ENCODE data around the gene RIPOR2.

Gene RIPOR2

DNA sequence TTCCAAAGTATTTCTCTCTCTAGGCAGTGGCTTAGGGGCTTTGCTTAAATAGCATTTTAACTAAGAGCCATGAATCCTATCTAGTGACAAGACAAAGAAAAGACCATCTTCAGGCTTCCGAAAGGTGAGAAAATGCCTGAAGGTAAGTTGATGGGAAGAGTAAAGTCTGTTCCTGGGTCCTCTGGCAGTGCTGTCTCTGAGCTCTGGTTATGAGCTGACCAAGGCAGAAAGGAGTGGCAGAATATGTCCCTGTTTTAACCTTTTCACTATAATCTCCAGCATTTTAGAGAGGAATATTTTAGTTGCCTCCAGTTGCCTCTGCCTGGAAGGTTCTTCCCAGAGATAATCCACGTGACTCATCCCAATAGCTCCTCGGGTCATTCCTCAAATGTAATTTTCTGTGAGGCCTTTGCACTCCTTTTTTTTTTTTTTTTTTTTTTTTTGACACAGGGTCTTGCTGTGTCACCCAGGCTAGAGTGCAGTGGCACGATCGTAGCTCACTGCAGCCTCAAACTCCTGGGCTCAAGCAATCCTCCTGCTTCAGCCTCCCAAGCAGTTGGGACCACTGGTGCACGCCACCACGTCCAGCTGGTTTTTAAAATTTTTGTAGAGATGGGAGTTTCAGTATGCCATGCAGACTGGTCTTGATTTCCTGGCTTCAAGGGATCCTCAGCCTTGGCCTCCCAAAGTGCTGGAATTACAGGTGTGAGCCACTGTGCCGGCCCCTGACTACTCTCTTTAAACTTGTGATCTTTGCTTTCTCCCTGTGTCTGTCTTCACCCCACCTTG, 133.3 kb downstream of the RIPOR2 start:
- no peak overlapping the region for H2AK5ac ChIP-seq (ENCODE audit: low read length)
- no peak overlapping the region for H3K9ac ChIP-seq (ENCODE audit: low read length)
- H2BK5ac ChIP-seq (ENCODE audit: low read length), result no peak overlapping the region
- H3K79me2 ChIP-seq (ENCODE audit: control insufficient read depth, insufficient read depth, low read length), result no peaks in the 10 kb centered on the region
- H3K4ac ChIP-seq (ENCODE audit: low read depth, low read length), result no peak overlapping the region
- no peak overlapping the region for H2BK15ac ChIP-seq (replicated peaks; ENCODE audit: low read depth)
- H3K79me1 ChIP-seq (ENCODE audit: low read length), result no peaks in the 10 kb centered on the region
- no peaks in the 10 kb centered on the region for H3K27me3 ChIP-seq (ENCODE audit: insufficient read depth, low read length, poor library complexity)
- peak overlapping the region; percentile 18 for H3K18ac ChIP-seq (ENCODE audit: low read length)
- H3K4me3 ChIP-seq (ENCODE audit: low read length), result no peak overlapping the region
- DNase-seq, result peak; percentile 49
- H3K36me3 ChIP-seq (ENCODE audit: control insufficient read depth, insufficient read depth, low read length), result no peaks in the 10 kb centered on the region
- no peak overlapping the region for H3K4me2 ChIP-seq (ENCODE audit: low read length)
- no peaks in the 10 kb centered on the region for H3K4me1 ChIP-seq (ENCODE audit: control insufficient read depth, low read depth, low read length)
- no peak overlapping the region for H2BK120ac ChIP-seq (ENCODE audit: low read depth, low read length)
- peak overlapping the region; percentile 13 for H4K8ac ChIP-seq (ENCODE audit: low read depth, low read length)
- H3K23ac ChIP-seq (ENCODE audit: low read length), result no peak overlapping the region
- no peak overlapping the region for H3K56ac ChIP-seq (ENCODE audit: low read length)
- no CpG with 5 or more reads among the region's 8 CpGs for WGBS (ENCODE audit: extremely low coverage, insufficient coverage, low lambda C conversion rate)
- H4K5ac ChIP-seq (ENCODE audit: low read length), result no peak overlapping the region
- H3K27ac ChIP-seq (ENCODE audit: low read depth, low read length), result no peak overlapping the region

DNA sequence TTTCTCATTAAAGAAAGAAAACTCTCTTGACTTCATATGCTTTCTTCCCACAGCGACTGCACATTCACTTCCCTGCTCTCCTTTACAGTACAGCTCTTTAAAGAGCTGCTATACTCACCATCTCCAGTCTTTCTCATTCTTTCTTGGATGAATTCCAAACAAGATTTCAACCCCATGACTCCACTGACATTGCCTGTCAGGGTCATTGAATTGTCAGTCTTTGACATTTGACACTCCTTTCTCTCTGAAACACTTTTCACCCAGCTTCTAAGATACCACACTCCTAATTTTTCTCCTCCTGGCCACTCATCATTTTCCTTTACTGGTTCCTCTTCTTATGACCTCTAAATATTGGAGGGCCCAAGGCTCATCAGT, 136.2 kb downstream of the RIPOR2 start:
- no peak overlapping the region for H2BK120ac ChIP-seq (ENCODE audit: low read depth, low read length)
- H3K4me3 ChIP-seq (ENCODE audit: low read length), result no peak overlapping the region
- no peaks in the 10 kb centered on the region for H3K4me1 ChIP-seq (ENCODE audit: control insufficient read depth, low read depth, low read length)
- H4K5ac ChIP-seq (ENCODE audit: low read length), result no peak overlapping the region
- DNase-seq, result no peak
- H3K79me2 ChIP-seq (ENCODE audit: control insufficient read depth, insufficient read depth, low read length), result no peaks in the 10 kb centered on the region
- no peak overlapping the region for H3K27ac ChIP-seq (ENCODE audit: low read depth, low read length)
- H3K27me3 ChIP-seq (ENCODE audit: insufficient read depth, low read length, poor library complexity), result no peaks in the 10 kb centered on the region
- no peak overlapping the region for H3K56ac ChIP-seq (ENCODE audit: low read length)
- H4K8ac ChIP-seq (ENCODE audit: low read depth, low read length), result no peak overlapping the region
- H2AK5ac ChIP-seq (ENCODE audit: low read length), result no peak overlapping the region
- H3K79me1 ChIP-seq (ENCODE audit: low read length), result no peaks in the 10 kb centered on the region
- H3K4ac ChIP-seq (ENCODE audit: low read depth, low read length), result no peak overlapping the region
- H3K9ac ChIP-seq (ENCODE audit: low read length), result no peak overlapping the region
- no peak overlapping the region for H2BK15ac ChIP-seq (replicated peaks; ENCODE audit: low read depth)
- H2BK5ac ChIP-seq (ENCODE audit: low read length), result no peak overlapping the region
- no peak overlapping the region for H3K18ac ChIP-seq (ENCODE audit: low read length)
- no peak overlapping the region for H3K4me2 ChIP-seq (ENCODE audit: low read length)
- no CpG with 5 or more reads among the region's 1 CpG for WGBS (ENCODE audit: extremely low coverage, insufficient coverage, low lambda C conversion rate)
- H3K23ac ChIP-seq (ENCODE audit: low read length), result no peak overlapping the region
- no peaks in the 10 kb centered on the region for H3K36me3 ChIP-seq (ENCODE audit: control insufficient read depth, insufficient read depth, low read length)

DNA sequence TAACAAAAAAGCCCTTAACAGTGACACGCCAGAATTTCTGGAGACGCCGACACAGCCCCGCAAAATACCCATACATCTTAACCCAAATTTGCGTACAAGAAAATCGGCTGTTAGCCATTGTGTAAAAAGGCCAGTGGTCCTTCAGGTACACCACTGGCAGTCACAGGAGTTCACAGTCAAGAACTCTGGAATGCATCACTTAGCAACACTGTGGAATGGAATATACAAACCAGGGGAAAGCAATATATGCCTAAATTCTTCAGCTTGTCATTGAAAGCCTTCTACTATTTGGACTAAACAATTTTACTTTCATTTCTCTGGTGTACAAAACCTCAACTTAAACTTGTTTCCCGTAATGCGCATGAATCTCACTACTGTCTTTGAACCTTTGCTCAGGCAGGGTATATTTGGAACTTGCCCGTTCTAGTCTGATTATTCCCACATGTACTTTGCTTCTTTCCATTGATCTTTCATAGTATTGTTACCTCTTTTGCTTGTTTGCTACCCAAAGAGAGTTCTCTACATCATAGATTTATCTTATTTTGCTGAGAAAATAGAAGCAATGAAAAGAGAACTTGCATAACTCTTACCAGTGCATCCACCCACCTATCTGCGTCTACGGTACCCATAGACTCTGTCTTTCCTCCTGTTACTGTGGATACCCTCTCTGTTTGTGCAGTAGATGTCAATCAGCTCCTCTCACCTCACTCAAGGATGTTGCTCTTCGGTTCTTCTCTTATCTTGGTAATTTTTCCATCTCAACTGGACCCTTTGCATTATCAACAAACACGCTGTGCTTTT, 136.8 kb downstream of the RIPOR2 start, which contains the start of gene ARMH2:
Gene ARMH2, minus strand, starts transcription at position 178 of the 801 bp plus-strand sequence. Its CDS starts 60 bp downstream, at position 118.
- Histone ChIP-seq H3K79me2 (ENCODE audit: control insufficient read depth, insufficient read depth, low read length) (no peaks in the 10 kb centered on the region), H3K4me1 (ENCODE audit: control insufficient read depth, low read depth, low read length) (no peaks in the 10 kb centered on the region), H4K8ac (ENCODE audit: low read depth, low read length) (no peak within 1 kb of the TSS), H2BK15ac (replicated peaks; ENCODE audit: low read depth) (no peak within 1 kb of the TSS), H2BK5ac (ENCODE audit: low read length) (no peak within 1 kb of the TSS), H3K36me3 (ENCODE audit: control insufficient read depth, insufficient read depth, low read length) (no peaks in the 10 kb centered on the region), H2AK5ac (ENCODE audit: low read length) (no peak within 1 kb of the TSS), H3K4me2 (ENCODE audit: low read length) (no peak within 1 kb of the TSS), H3K27me3 (ENCODE audit: insufficient read depth, low read length, poor library complexity) (no peaks in the 10 kb centered on the region), H3K56ac (ENCODE audit: low read length) (no peak within 1 kb of the TSS), H3K4ac (ENCODE audit: low read depth, low read length) (no peak within 1 kb of the TSS), H4K5ac (ENCODE audit: low read length) (no peak within 1 kb of the TSS), H3K18ac (ENCODE audit: low read length) (no peak within 1 kb of the TSS), H3K4me3 (ENCODE audit: low read length) (no peak within 1 kb of the TSS), H3K23ac (ENCODE audit: low read length) (no peak within 1 kb of the TSS), H3K9ac (ENCODE audit: low read length) (no peak within 1 kb of the TSS), H2BK120ac (ENCODE audit: low read depth, low read length) (no peak within 1 kb of the TSS), H3K79me1 (ENCODE audit: low read length) (no peaks in the 10 kb centered on the region), H3K27ac (ENCODE audit: low read depth, low read length) (no peak within 1 kb of the TSS)
- DNase-seq, result peak; percentile 29
- no CpG with 5 or more reads among the region's 13 CpGs for WGBS (ENCODE audit: extremely low coverage, insufficient coverage, low lambda C conversion rate)

- H2BK15ac ChIP-seq (replicated peaks; ENCODE audit: low read depth), result no peak overlapping the region
- no peak overlapping the region for H3K9ac ChIP-seq (ENCODE audit: low read length)
- no peak overlapping the region for H3K23ac ChIP-seq (ENCODE audit: low read length)
- H4K5ac ChIP-seq (ENCODE audit: low read length), result no peak overlapping the region
- H3K4me3 ChIP-seq (ENCODE audit: low read length), result no peak overlapping the region
- peak; percentile 32 for DNase-seq
- no peak overlapping the region for H2BK120ac ChIP-seq (ENCODE audit: low read depth, low read length)
- H3K27me3 ChIP-seq (ENCODE audit: insufficient read depth, low read length, poor library complexity), result no peaks in the 10 kb centered on the region
- no peak overlapping the region for H2AK5ac ChIP-seq (ENCODE audit: low read length)
- H3K79me1 ChIP-seq (ENCODE audit: low read length), result no peaks in the 10 kb centered on the region
- H3K4me1 ChIP-seq (ENCODE audit: control insufficient read depth, low read depth, low read length), result no peaks in the 10 kb centered on the region
- no peak overlapping the region for H3K18ac ChIP-seq (ENCODE audit: low read length)
- H3K79me2 ChIP-seq (ENCODE audit: control insufficient read depth, insufficient read depth, low read length), result no peaks in the 10 kb centered on the region
- no peak overlapping the region for H4K8ac ChIP-seq (ENCODE audit: low read depth, low read length)
- no peak overlapping the region for H3K4ac ChIP-seq (ENCODE audit: low read depth, low read length)
- WGBS (ENCODE audit: extremely low coverage, insufficient coverage, low lambda C conversion rate), result no CpG with 5 or more reads among the region's 6 CpGs
- H3K27ac ChIP-seq (ENCODE audit: low read depth, low read length), result no peak overlapping the region
- no peak overlapping the region for H3K56ac ChIP-seq (ENCODE audit: low read length)
- no peak overlapping the region for H3K4me2 ChIP-seq (ENCODE audit: low read length)
- no peak overlapping the region for H2BK5ac ChIP-seq (ENCODE audit: low read length)
- H3K36me3 ChIP-seq (ENCODE audit: control insufficient read depth, insufficient read depth, low read length), result no peaks in the 10 kb centered on the region
These were observed 138.1 kb downstream of the RIPOR2 start for GRCh38 chr6:24797596-24798216.

DNA sequence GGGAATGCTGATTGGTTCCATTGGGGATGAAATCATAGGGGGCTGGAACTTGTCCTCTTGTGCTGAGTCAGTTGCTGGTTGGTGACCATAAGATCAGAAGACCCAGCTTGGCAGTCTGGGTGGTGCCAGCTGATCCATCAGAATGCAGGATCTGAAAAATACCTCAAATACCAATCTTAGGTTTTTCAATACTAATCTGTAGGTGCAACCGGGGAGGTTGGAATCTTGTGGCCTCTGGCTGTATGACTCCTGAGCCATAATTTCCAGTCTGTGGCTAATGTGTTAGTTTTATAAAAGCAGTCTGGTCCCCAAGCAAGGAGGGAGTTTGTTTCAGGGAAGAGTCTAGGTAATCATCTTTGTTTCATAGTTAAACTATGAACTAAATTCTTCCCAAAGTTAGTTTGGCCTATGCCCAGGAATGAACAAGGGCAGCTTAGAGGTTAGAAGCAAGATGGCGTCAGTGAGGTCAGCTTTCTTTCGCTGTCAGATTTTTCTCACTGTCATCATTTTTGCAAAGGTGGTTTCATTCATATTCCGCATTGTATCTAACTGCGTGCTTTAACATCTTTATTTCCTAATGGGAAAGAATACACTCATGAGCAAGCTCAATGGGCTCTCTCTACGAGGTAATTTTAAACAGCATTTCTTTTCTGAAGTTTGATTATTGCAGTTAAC, 139.0 kb downstream of the RIPOR2 start:
- Histone ChIP-seq H3K79me2 (ENCODE audit: control insufficient read depth, insufficient read depth, low read length) (no peaks in the 10 kb centered on the region), H3K79me1 (ENCODE audit: low read length) (no peaks in the 10 kb centered on the region), H2BK120ac (ENCODE audit: low read depth, low read length) (no peak overlapping the region), H3K36me3 (ENCODE audit: control insufficient read depth, insufficient read depth, low read length) (no peaks in the 10 kb centered on the region), H3K4ac (ENCODE audit: low read depth, low read length) (no peak overlapping the region), H2BK15ac (replicated peaks; ENCODE audit: low read depth) (no peak overlapping the region), H3K4me3 (ENCODE audit: low read length) (no peak overlapping the region), H3K18ac (ENCODE audit: low read length) (no peak overlapping the region), H3K4me2 (ENCODE audit: low read length) (no peak overlapping the region), H3K56ac (ENCODE audit: low read length) (no peak overlapping the region), H4K5ac (ENCODE audit: low read length) (no peak overlapping the region), H3K27me3 (ENCODE audit: insufficient read depth, low read length, poor library complexity) (no peaks in the 10 kb centered on the region), H3K4me1 (ENCODE audit: control insufficient read depth, low read depth, low read length) (no peaks in the 10 kb centered on the region), H2BK5ac (ENCODE audit: low read length) (no peak overlapping the region), H3K23ac (ENCODE audit: low read length) (no peak overlapping the region), H3K27ac (ENCODE audit: low read depth, low read length) (no peak overlapping the region), H3K9ac (ENCODE audit: low read length) (no peak overlapping the region), H2AK5ac (ENCODE audit: low read length) (no peak overlapping the region), H4K8ac (ENCODE audit: low read depth, low read length) (no peak overlapping the region)
- WGBS (ENCODE audit: extremely low coverage, insufficient coverage, low lambda C conversion rate), result no CpG with 5 or more reads among the region's 6 CpGs
- DNase-seq, result peak; percentile 8

Data from mesendoderm (in vitro differentiated cells).